Measurements from ENCODE around the gene AGBL5.
A peak's percentile ranks its signal among the peaks of the same experiment; 100 is the strongest.
"Not testable (repeated sequence)": the region's sequence is repeated elsewhere in the genome, so short reads cannot be mapped to it uniquely, and the experiment has no call there.

AGBL5 gene

DNA sequence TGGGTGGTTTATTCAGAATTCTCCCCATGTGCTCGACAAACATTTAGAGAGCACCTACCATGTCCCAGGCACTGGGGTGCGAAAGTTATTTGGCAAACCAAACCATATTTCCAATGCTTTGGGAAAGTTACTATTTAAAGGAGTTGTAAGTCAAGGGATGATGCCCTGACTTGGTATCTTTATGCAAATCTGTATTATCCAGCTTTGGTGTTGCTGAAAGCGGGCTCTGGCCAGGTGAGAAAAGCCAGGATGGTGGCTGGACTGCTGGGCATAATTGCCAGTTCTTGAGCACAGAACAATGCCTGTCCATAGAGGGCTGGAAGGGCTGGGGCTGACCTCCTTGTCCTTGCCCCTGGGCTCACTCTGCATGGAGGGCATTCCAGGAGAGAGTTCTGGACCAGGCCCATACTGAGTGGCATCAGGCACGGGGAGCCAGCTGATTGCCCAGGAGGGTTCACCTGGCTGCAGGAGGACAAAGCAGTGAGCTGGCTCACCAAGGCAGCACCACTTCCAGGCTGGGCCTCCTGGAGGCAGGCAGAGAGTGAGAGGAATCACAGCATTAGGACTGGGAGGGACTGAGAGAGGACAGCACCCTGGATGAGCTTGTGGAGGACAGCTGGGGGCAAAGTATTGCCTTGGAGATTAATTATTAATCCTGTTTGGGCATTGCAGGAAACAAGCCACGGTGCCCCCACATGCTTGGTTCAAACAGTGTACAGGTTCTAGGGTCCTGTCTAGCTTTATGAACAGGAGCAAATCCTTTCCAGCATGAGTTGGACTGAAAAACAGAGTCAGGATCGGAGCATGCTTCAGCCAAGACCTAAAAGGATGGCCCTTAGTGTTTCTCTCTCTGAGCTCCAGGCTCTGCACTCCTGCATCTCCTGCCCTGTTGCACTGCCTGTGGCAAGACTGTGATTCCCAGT lies 42.2 kb downstream of the AGBL5 start:
- peak; percentile 3 for DNase-seq

- peak; percentile 14 for DNase-seq
These were observed 43.0 kb downstream of the AGBL5 start for GRCh38 chr2:27094353-27094984.

DNA sequence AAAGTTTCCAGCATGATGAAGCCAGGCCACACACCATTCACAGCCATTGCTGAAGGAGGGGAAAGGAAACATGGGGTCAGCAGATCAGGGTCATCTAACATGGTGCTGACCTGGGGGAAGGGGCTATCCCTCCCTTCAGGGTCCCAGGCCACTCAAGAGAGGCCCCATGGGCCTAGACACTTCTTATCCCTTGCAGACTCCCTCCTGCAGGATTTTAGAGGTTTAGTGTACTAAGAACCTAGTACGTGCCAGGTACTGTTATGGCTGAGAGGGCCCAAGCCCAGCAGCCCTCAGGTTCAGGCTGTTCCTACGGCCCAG lies 43.9 kb downstream of the AGBL5 start:
- no peak for DNase-seq

GRCh38 chr2:27095745-27096651 lies 44.5 kb downstream of the AGBL5 start:
- DNase-seq = no peak

DNA sequence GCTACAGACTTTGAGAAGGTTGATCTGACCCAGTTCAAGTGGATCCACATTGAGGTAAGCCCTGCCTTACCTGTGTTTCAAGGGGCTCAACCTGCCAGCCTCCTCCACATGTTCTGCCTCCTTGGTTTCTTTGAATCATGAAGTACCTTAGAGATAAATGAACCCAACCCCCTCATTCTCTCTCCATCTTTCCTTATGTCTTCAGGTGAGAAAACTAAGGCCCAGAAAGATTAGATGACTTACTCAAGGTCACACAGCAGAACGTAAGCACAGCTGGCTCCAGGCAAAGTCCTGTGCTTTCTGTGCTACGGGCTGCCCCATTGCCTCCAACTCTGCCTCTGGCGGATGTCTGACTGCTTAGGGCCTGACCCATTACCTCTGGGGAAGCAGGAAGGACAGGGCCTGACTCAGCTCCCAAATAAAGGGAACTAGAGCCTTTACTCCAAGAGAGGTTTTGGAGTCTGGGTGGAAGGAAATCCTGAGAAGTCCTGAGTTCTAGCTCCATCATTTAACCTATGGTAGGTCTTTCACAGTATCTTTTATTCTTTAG lies 45.4 kb downstream of the AGBL5 start:
- no peak for DNase-seq

DNA sequence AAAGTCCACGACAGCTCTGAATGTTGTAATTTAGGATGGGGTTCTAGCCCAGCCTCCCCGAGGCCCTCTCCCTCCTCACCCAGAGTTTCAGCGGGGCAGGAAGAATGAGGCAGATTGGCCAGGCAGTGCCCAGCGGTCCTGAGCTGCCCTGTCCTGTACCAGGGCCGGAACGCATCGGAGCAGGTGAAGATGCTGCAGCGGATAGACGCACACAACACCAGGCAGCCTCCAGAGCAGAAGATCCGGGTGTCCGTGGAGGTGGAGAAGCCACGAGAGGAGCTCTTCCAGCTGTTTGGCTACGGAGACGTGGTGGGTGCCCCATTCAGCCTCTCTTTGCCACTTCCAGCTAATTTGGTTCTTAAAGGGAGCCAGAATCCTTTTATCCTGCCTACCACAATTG lies 45.9 kb downstream of the AGBL5 start:
- DNase-seq = no peak

- no peak for DNase-seq
These were observed 48.0 kb downstream of the AGBL5 start for GRCh38 chr2:27099334-27099955.

- DNase-seq = no peak
These were observed 48.6 kb downstream of the AGBL5 start for GRCh38 chr2:27100036-27100435.

DNA sequence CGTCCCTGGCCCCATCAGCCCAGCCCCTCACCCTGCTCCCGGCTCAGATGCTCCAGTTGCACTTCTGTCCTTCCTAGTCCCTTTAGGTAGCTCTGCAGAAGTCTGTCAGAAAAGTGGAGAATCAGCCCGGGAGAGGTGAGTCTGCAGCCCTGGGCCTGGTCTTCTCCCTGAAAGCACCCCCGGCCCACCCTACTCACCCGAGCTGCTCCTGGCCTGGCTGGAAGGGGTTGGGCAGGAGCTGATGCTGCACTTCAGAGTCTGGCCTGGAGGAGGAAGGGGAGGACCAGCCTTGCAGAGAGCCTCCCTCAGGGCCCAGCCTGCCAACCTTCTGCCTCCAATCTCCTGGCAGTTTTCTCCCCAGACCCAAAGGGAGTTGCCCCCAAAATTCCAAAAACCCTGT lies 50.9 kb downstream of the AGBL5 start:
- no peak for DNase-seq

DNA sequence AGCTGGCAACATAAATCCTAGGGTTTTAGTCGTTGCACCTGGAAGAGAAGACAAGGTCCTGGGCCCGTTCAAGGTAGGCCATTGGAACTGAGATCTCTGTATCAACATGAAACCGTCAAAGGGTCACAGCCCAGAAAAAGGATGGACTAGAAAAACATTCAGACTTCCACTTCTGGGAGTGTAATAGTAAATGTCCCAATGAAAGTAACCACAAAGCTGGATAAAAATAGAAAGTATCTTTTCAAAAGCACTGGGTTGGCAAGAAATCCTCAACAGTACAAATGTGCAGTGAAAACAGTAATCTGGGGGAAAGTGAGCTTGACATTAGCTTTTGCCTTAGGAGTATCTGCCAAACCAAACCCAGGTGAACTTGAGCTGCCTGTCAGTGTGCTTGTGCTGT lies 54.5 kb downstream of the AGBL5 start:
- DNase-seq = no peak

DNA sequence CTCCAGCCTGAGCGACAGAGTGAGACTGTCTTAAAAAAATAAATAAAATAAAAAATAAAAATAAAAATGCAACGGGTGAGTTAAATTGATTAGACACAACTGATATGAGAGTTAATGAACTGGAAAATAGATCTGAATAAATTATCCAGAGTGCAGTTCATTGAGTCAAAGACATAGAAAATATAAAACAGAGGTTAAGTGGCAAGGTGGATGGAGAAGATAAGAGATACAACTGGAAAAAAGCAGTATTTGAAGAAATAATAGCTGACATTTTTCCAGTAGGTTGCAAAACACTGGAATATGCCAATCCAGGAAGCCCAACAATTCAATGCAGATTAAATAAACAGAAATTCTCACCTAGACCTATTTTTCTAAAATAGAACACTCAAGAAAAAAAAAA lies 56.8 kb downstream of the AGBL5 start:
- no peak for DNase-seq

DNA sequence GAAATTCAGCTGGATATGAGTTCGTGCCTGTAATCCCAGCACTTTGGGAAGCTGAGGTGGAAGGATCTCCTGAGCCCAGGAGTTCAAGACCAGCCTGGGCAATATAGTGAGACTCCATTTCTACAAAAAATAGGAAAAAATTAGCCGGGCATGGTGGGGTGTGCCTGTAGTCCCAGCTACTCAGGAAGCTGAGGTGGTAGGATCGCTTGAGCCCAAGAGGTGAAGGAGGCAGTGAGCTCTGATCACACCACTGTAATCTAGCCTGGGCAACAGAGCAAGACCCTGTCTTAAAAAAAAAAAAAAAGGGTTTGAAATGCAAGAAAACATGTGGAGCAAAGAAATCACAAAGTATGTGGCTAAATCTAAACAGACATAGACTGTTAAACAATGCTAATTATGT lies 57.6 kb downstream of the AGBL5 start:
- no peak for DNase-seq

- not testable (repeated sequence) for DNase-seq
These were observed 59.3 kb downstream of the AGBL5 start for GRCh38 chr2:27110603-27111352.

DNA sequence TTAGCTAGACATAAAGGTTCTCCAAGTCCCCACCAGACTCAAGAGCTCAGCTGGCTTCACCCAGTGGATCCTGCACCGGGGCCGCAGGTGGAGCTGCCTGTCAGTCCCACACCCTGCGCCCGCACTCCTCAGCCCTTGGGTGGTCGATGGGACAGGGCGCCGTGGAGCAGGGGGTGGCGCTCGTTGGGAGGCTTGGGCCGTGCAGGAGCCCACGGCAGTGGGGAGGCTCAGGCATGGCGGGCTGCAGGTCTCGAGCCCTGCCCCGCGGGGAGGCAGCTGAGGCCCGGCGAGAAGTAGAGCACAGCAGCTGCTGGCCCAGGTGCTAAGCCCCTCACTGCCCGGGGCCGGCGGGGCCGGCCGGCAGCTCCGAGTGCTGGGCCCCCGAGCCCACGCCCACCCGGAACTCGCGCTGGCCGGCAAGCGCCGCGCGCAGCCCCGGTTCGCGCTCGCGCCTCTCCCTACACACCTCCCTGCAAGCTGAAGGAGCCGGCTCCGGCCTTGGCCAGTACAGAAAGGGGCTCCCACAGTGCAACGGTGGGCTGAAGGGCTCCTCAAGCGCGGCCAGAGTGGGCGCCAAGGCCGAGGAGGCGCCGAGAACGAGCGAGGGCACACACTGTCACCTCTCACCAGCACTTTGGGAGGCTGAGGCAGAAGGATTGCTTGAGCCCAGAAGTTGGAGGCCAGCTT lies 60.1 kb downstream of the AGBL5 start:
- DNase-seq = not testable (repeated sequence)

- no peak for DNase-seq
These were observed 64.1 kb downstream of the AGBL5 start for GRCh38 chr2:27115519-27115918.

DNA sequence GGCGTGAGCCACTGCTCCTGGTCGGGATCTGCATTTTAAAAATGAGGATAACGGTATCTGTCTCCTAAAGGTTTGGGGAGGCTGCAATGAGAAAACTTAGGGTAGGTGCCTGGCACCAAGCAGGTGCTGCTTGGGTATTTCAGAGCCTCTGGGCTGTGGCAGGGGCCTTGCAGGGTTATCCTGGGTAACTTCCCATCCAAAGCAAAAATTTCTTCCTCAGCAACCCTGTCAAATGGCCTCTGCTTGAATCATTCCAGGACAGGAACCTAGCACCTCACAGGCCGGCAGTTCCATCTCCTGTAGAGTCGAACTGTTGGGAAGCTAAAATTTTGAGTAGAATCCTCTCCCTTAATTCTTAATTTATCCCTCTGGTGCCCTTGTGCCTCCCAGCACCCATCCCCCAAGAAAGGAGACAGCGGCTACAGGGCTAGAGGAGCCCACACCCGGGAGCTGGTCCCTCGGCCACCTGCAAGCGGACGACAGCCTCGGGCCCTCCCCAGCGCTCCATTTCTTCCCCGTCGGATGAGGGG lies 66.6 kb downstream of the AGBL5 start:
- DNase-seq = no peak

DNA sequence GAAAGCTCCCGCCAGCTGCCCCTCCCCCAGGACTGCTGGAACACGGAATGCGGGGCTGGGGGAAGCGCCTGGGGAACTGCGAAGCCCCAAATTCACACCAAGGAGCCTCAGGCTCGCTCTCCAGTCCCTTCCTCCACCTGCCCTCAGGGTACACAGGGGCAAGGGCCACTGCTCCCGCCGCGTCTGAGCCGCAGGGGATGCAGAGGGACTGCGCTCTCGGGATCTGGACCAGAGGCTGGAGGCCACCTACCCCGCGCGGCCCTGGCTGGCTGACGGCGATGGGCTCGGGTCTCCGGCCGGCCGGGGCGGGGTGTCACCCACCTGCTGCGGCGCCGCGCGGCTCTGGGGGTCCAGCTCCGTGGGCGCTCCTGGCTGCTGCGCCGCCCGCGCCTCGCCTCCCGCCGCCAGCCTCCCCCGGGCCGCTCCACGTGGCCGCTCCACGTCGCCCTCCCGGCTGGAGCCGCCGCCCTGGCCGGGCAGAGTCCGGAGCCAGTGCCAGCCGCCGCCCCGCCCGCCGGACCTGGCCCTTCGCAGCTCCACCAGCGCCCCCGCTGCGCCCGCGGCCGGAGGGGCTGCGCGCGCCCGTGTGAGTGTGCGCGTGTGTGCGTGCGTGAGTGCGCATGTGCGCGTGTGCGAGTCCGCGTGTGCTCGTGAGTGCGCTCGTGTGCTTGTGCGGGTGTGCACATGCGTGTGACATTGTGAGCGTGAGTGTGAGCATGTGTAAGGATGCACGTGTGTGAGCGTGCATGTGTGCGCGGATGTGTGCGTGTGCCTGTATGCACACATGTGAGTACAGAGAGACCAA lies 67.3 kb downstream of the AGBL5 start, which contains the start of gene CGREF1:
TSS of gene CGREF1 (minus strand) at position 604 of the 805 bp plus-strand sequence. CDS start 14,762 bp downstream, outside the sequence.
- no peak for DNase-seq

DNA sequence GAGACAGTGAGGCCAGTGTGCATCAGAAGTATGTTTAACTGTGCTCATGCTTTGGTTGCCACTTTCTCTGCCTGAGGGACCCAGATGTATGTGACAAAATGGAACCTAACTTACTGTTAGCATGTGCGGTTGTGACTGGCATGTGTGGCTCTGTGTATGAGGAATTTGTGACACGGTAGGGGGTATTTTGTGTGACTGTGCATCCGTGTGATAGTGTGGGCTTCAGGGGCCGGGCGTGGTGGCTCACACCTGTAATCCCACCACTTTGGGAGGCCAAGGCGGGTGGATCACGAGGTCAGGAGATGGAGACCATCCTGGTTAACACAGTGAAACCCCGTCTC lies 67.8 kb downstream of the AGBL5 start:
- DNase-seq = not testable (repeated sequence)

Measured in left hindlimb (tissue), 1 donor.